8988T (cell line): Measurements from ENCODE around the gene SLC25A2.

Experiments
- DNase-seq: peaks from one replicate; pipeline ENCODE4 v3.0.0; 2011

Gene SLC25A2

GRCh38 chr5:141313711-141314110 is 9.9 kb upstream of the SLC25A2 start:
- DNase-seq, result no peak

- DNase-seq, result no peak
Measured at GRCh38 chr5:141306630-141307029, 2.8 kb upstream of the SLC25A2 start.

GRCh38 chr5:141298376-141298775 is 5.5 kb downstream of the SLC25A2 start:
- no peak for DNase-seq

- DNase-seq, result no peak
Measured at GRCh38 chr5:141272906-141273305, 30.9 kb downstream of the SLC25A2 start.

- no peak for DNase-seq
Measured at GRCh38 chr5:141269195-141269594, 34.7 kb downstream of the SLC25A2 start.

- no peak for DNase-seq
Measured at GRCh38 chr5:141261238-141261546, 42.7 kb downstream of the SLC25A2 start.

GRCh38 chr5:141260458-141261237 is 43.2 kb downstream of the SLC25A2 start:
- DNase-seq, result no peak

GRCh38 chr5:141258948-141259347 is 44.9 kb downstream of the SLC25A2 start:
- no peak for DNase-seq

- DNase-seq, result no peak
Measured at GRCh38 chr5:141258464-141258863, 45.4 kb downstream of the SLC25A2 start.
